GM23338 (cell line): ENCODE data around the gene UPP2. TPM values are rescaled to one million over a fixed set of nuclear protein-coding genes. Genes with fewer than 3 reads are reported as not detected.

ENCODE experiments used
- ATAC-seq: fragments of 200-7000 bp; cut with Tn5 transposase; 3 replicates; pipeline ENCODE4 v1.9.1; 2020
- DNase-seq: peaks from one replicate; pipeline ENCODE4 v3.0.0-alpha.2; 2015; ENCODE audit warnings: low spot score
- H2AFZ ChIP-seq: fragments of 200-600 bp; sonication (generic); 2 replicates; pipeline ENCODE4 v1.8.0; 2016; ENCODE audit warnings: antibody characterized with exemption, mild to moderate bottlenecking, moderate library complexity
- H3F3A ChIP-seq: fragments of 200-600 bp; sonication (generic); replicated peaks from 2 replicates; pipeline ENCODE4 v1.8.0; 2017; ENCODE audit warnings: antibody characterized with exemption, mixed run types, low read depth
- H3K27ac ChIP-seq: fragments of 200-600 bp; sonication (generic); 2 replicates; pipeline ENCODE4 v1.6.1; 2016; ENCODE audit warnings: low read depth
- H3K27me3 ChIP-seq: fragments of 200-600 bp; sonication (generic); 2 replicates; pipeline ENCODE4 v1.8.0; 2016; ENCODE audit warnings: mild to moderate bottlenecking, mixed run types, moderate library complexity; ENCODE audit not compliant: insufficient read depth
- H3K36me3 ChIP-seq: fragments of 200-600 bp; sonication (generic); 2 replicates; pipeline ENCODE4 v1.8.0; 2016; ENCODE audit warnings: mild to moderate bottlenecking; ENCODE audit not compliant: insufficient read depth
- H3K4me1 ChIP-seq: fragments of 200-600 bp; sonication (generic); 2 replicates; pipeline ENCODE4 v1.8.0; 2016; ENCODE audit warnings: mild to moderate bottlenecking, moderate library complexity; ENCODE audit not compliant: insufficient read depth
- H3K4me2 ChIP-seq: fragments of 200-600 bp; sonication (generic); 2 replicates; pipeline ENCODE4 v1.7.1; 2017; ENCODE audit warnings: mixed run types
- H3K4me3 ChIP-seq: fragments of 200-600 bp; sonication (generic); 2 replicates; pipeline ENCODE4 v1.6.1; 2016; ENCODE audit warnings: mixed run types
- H3K79me2 ChIP-seq: fragments of 200-600 bp; sonication (generic); replicated peaks from 2 replicates; pipeline ENCODE4 v1.8.0; 2017; ENCODE audit warnings: mild to moderate bottlenecking; ENCODE audit not compliant: insufficient read depth
- H3K9me2 ChIP-seq: fragments of 200-600 bp; sonication (generic); 2 replicates; pipeline ENCODE4 v1.8.0; 2017; ENCODE audit not compliant: insufficient read depth
- H4K20me1 ChIP-seq: fragments of 200-600 bp; sonication (generic); replicated peaks from 2 replicates; pipeline ENCODE4 v1.8.0; 2017; ENCODE audit warnings: mild to moderate bottlenecking; ENCODE audit not compliant: insufficient read depth
- H3K27ac Mint-ChIP-seq: 2 replicates; pipeline ENCODE4 v1.8.0; 2020; ENCODE audit warnings: inconsistent platforms, mild to moderate bottlenecking, moderate library complexity, mixed read lengths
- H3K27me3 Mint-ChIP-seq: 3 replicates; pipeline ENCODE4 v1.8.0; 2022; ENCODE audit warnings: low read depth, mild to moderate bottlenecking, moderate library complexity, mixed read lengths, inconsistent platforms; ENCODE audit not compliant: insufficient read depth, poor library complexity
- H3K36me3 Mint-ChIP-seq: 3 replicates; pipeline ENCODE4 v1.8.0; 2021; ENCODE audit warnings: low read depth, mild to moderate bottlenecking, inconsistent platforms, moderate library complexity, mixed read lengths
- H3K4me1 Mint-ChIP-seq: 3 replicates; pipeline ENCODE4 v1.8.0; 2020; ENCODE audit warnings: mild to moderate bottlenecking, inconsistent platforms, mixed read lengths
- H3K4me3 Mint-ChIP-seq: 3 replicates; pipeline ENCODE4 v1.8.0; 2021; ENCODE audit warnings: moderate library complexity, mild to moderate bottlenecking, inconsistent platforms, mixed read lengths
- H3K9me3 Mint-ChIP-seq: 3 replicates; pipeline ENCODE4 v1.8.0; 2020; ENCODE audit warnings: moderate library complexity, mild to moderate bottlenecking, inconsistent platforms, mixed read lengths
- EZH2 ChIP-seq: fragments of 200-600 bp; sonication (generic); IDR thresholded peaks from one replicate; pipeline ENCODE4 v1.8.0; 2017; ENCODE audit warnings: antibody characterized with exemption, mild to moderate bottlenecking, low read depth; ENCODE audit not compliant: unreplicated experiment
- EZH2phosphoT487 ChIP-seq: fragments of 200-600 bp; sonication (generic); IDR thresholded peaks from one replicate; pipeline ENCODE4 v1.8.1; 2018; ENCODE audit warnings: antibody characterized with exemption; ENCODE audit not compliant: unreplicated experiment
- JUNB ChIP-seq: IDR thresholded peaks from one replicate; pipeline ENCODE4 v1.6.1; 2016; ENCODE audit warnings: antibody characterized with exemption; ENCODE audit not compliant: unreplicated experiment
- NANOG ChIP-seq: IDR thresholded peaks from 2 replicates; pipeline ENCODE4 v1.6.1; 2016; ENCODE audit warnings: antibody characterized with exemption, borderline replicate concordance
- POLR2AphosphoS5 ChIP-seq: IDR thresholded peaks from 2 replicates; pipeline ENCODE4 v1.6.1; 2016; ENCODE audit warnings: antibody characterized with exemption, low read depth
- REST ChIP-seq: IDR thresholded peaks from one replicate; pipeline ENCODE4 v1.6.1; 2018; ENCODE audit warnings: antibody characterized with exemption; ENCODE audit not compliant: unreplicated experiment
- ZNF114 ChIP-seq: fragments of 250-450 bp; sonication (Bioruptor Pico); IDR thresholded peaks from 2 replicates; pipeline ENCODE4 v1.5.0; 2020; ENCODE audit warnings: mild to moderate bottlenecking, moderate library complexity
- ZNF331 ChIP-seq: fragments of 250-450 bp; sonication (Bioruptor Pico); IDR thresholded peaks from 2 replicates; pipeline ENCODE4 v1.5.0; 2020; ENCODE audit warnings: low read depth, mild to moderate bottlenecking, moderate library complexity
- polyA plus RNA-seq: library from polyadenylated mRNA; unstranded; fragments of >200 nt; fragmentation: Nextera tagmentation; extraction: Ambion mirVana; gene quantifications from 2 replicates; pipeline ENCODE4 v1.2.1, GENCODE V29; 2016
- total RNA-seq: library from RNA; depleted of rRNA; stranded (reverse); fragments of >200 nt; shearing (Covaris generic); gene quantifications from 2 replicates; pipeline ENCODE4 v1.2.3, GENCODE V29; 2014
- TF ChIP-seq, protein P1 (sequence below): IDR thresholded peaks from 2 replicates; pipeline ENCODE4 v1.6.1; 2016; ENCODE audit warnings: antibody characterized with exemption
- TF ChIP-seq, protein P2 (sequence below), 2 experiments: fragments of 200-600 bp in 1 of 2; sonication (generic) in 1 of 2; conservative IDR thresholded peaks; 2 replicates each; pipeline versions ENCODE4 v1.5.1 to v1.6.1; 2016 to 2017; ENCODE audit warnings: antibody characterized with exemption in 2 of 2, low read depth in 2 of 2, mild to moderate bottlenecking in 2 of 2, moderate library complexity in 1 of 2

UPP2 gene
- total and polyA plus RNA-seq, 2 experiments from 2014 or later, result not detected

GRCh38 chr2:158174956-158175355 lies 73.3 kb downstream of the UPP2 start:
- H3K9me2 ChIP-seq, result no peaks in the 10 kb centered on the region
- H3K4me1 ChIP-seq, result 0 out of 2 replicates have a peak, but pooled peaks cover 7% of the 10 kb centered on the region
- H3K27ac ChIP-seq, result no peak overlapping the region
- no peaks in the 10 kb centered on the region for H3K27me3 ChIP-seq
- H3K4me1 Mint-ChIP-seq, result peaks cover 3% of the 10 kb centered on the region
- H3F3A ChIP-seq, result no peaks in the 10 kb centered on the region
- H3K4me3 Mint-ChIP-seq, result no peak overlapping the region
- peak overlapping the region; percentile 10; the same call in 1 of the 2 replicates for H2AFZ ChIP-seq
- H4K20me1 ChIP-seq, result no peaks in the 10 kb centered on the region
- peaks cover 3% of the 10 kb centered on the region for H3K27me3 Mint-ChIP-seq
- H3K27ac Mint-ChIP-seq, result no peak overlapping the region
- H3K36me3 Mint-ChIP-seq, result no peaks in the 10 kb centered on the region
- ATAC-seq (no peak), DNase-seq (no peak)
- no peak overlapping the region for H3K4me2 ChIP-seq
- no peak overlapping the region for H3K4me3 ChIP-seq
- H3K36me3 ChIP-seq, result no peaks in the 10 kb centered on the region
- no peaks in the 10 kb centered on the region for H3K9me3 Mint-ChIP-seq
- H3K79me2 ChIP-seq, result no peaks in the 10 kb centered on the region
- TF ChIP-seq EZH2, result no peak
- TF ChIP-seq ZNF331 (CRISPR knock-in tag), result no peak
- TF ChIP-seq, protein P1, sequence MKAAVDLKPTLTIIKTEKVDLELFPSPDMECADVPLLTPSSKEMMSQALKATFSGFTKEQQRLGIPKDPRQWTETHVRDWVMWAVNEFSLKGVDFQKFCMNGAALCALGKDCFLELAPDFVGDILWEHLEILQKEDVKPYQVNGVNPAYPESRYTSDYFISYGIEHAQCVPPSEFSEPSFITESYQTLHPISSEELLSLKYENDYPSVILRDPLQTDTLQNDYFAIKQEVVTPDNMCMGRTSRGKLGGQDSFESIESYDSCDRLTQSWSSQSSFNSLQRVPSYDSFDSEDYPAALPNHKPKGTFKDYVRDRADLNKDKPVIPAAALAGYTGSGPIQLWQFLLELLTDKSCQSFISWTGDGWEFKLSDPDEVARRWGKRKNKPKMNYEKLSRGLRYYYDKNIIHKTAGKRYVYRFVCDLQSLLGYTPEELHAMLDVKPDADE, result no peak
- no peak for TF ChIP-seq JUNB
- TF ChIP-seq, protein P2, sequence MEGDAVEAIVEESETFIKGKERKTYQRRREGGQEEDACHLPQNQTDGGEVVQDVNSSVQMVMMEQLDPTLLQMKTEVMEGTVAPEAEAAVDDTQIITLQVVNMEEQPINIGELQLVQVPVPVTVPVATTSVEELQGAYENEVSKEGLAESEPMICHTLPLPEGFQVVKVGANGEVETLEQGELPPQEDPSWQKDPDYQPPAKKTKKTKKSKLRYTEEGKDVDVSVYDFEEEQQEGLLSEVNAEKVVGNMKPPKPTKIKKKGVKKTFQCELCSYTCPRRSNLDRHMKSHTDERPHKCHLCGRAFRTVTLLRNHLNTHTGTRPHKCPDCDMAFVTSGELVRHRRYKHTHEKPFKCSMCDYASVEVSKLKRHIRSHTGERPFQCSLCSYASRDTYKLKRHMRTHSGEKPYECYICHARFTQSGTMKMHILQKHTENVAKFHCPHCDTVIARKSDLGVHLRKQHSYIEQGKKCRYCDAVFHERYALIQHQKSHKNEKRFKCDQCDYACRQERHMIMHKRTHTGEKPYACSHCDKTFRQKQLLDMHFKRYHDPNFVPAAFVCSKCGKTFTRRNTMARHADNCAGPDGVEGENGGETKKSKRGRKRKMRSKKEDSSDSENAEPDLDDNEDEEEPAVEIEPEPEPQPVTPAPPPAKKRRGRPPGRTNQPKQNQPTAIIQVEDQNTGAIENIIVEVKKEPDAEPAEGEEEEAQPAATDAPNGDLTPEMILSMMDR (conservative IDR thresholded peaks at IDR 0.05; ENCODE audit: low read depth in 2 of 2), result no peak
- TF ChIP-seq REST, result no peak
- no peak for TF ChIP-seq ZNF114 (CRISPR knock-in tag)
- no peak for TF ChIP-seq NANOG

DNA sequence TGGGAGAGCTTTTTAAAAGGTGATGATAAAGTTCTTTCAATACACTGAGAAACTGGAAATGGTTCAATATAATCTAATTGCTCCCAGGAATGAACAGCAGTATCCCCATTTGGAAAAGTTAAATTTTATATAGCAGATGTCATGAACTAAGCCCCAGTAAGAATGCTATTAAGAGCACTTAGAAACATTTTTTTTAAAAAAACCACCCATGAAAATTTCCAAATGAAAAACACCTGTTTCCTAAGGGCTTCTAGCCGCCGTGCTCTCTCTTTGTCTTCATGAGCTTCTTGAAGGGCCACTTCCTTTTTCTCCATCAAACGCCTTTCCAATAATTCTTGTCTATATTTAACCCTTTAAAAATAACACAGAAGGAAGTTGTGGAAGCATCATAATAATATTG lies 77.0 kb downstream of the UPP2 start:
- no peak for DNase-seq
- Histone ChIP-seq H3K4me2 (no peak overlapping the region), H3F3A (no peaks in the 10 kb centered on the region), H3K4me1 (0 out of 2 replicates have a peak, but pooled peaks cover 7% of the 10 kb centered on the region), H3K4me3 (no peak overlapping the region), H4K20me1 (no peaks in the 10 kb centered on the region), H2AFZ (no peak overlapping the region), H3K9me2 (no peaks in the 10 kb centered on the region), H3K36me3 (no peaks in the 10 kb centered on the region), H3K27me3 (no peaks in the 10 kb centered on the region), H3K79me2 (no peaks in the 10 kb centered on the region), H3K27ac (no peak overlapping the region)
- no peaks in the 10 kb centered on the region for H3K36me3 Mint-ChIP-seq
- H3K9me3 Mint-ChIP-seq, result no peaks in the 10 kb centered on the region
- no peak overlapping the region for H3K27ac Mint-ChIP-seq
- peaks cover 27% of the 10 kb centered on the region for H3K4me1 Mint-ChIP-seq
- no peak for ATAC-seq
- H3K4me3 Mint-ChIP-seq, result no peak overlapping the region
- H3K27me3 Mint-ChIP-seq, result peaks cover 8% of the 10 kb centered on the region
- no peak for TF ChIP-seq EZH2phosphoT487
- no peak for TF ChIP-seq ZNF114 (CRISPR knock-in tag)
- TF ChIP-seq JUNB, result no peak
- TF ChIP-seq, protein P1, result no peak
- no peak for TF ChIP-seq POLR2AphosphoS5
- TF ChIP-seq, protein P2 (conservative IDR thresholded peaks at IDR 0.05; ENCODE audit: low read depth in 2 of 2), result no peak
- no peak for TF ChIP-seq ZNF331 (CRISPR knock-in tag)
- TF ChIP-seq EZH2, result no peak
